GM21423 (cell line): ENCODE results near the gene PTPRN2.

Experiments
- ATAC-seq: cut with Tn5 transposase; IDR thresholded peaks from one replicate; pipeline ENCODE4 v1.9.1; 2021; ENCODE audit warnings: mild to moderate bottlenecking, moderate library complexity; ENCODE audit not compliant: unreplicated experiment

The PTPRN2 gene

GRCh38 chr7:157978766-157979165, 608.9 kb downstream of the PTPRN2 start:
- ATAC-seq = no peak

- no peak for ATAC-seq
Measured at GRCh38 chr7:157977717-157978496, 609.7 kb downstream of the PTPRN2 start.

DNA sequence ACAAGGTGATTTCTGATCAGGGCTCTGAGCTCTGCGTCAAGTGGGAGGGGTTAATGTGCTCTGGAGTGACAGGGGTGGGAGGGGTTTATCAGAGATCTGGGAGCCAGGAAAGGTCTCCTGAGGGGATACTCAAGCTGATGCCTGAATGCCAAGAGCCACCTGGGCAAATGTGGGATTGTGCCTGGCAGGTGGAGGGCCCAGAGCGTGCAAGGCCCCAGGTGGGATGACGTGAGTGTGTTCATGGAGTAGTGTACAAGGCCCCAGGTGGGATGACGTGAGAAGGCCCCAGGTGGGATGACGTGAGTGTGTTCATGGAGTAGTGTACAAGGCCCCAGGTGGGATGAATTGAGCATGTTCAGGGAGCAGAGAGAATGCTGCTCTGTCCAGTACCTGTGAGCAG, 610.3 kb downstream of the PTPRN2 start:
- no peak for ATAC-seq

GRCh38 chr7:157976406-157976805, 611.2 kb downstream of the PTPRN2 start:
- no peak for ATAC-seq

- no peak for ATAC-seq
Measured at GRCh38 chr7:157975401-157976372, 611.9 kb downstream of the PTPRN2 start.

- no peak for ATAC-seq
Measured at GRCh38 chr7:157974678-157975230, 612.9 kb downstream of the PTPRN2 start.

DNA sequence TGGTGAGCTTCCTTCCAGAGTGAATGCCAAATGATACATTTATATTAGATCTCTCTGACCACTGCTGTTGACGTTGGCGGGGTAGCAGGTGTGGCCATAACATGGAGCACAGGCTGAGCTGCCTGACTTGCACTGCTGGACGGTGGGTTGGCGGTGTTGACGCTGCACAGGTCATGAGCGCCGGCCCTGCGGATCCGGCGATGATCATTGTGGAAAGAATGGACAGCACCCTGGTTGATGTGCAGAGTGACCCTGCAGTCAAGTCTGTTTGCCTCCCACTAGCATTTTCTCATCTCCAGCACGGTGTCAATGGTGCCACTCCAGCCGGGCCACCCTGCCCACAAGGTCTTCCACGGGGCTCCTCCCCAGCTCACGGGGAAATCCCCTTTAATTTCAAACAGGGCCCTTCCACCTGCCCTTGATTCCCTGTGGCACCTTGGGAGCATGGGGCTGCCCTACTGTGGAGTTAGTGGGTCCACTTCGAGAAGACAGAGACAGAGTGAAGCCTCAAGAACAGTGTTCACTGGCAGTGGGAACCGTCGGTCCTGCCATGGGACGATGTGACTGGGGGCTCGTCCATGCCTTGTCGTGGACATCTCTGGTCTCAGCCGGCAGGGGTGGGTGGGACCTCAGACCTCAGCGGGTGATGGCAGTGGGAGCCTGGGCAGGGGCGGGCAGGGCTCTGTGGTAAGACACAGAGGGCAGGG, 613.5 kb downstream of the PTPRN2 start:
- no peak for ATAC-seq

GRCh38 chr7:157972914-157973313, 614.7 kb downstream of the PTPRN2 start:
- ATAC-seq = no peak

GRCh38 chr7:157971501-157971900, 616.1 kb downstream of the PTPRN2 start:
- no peak for ATAC-seq

DNA sequence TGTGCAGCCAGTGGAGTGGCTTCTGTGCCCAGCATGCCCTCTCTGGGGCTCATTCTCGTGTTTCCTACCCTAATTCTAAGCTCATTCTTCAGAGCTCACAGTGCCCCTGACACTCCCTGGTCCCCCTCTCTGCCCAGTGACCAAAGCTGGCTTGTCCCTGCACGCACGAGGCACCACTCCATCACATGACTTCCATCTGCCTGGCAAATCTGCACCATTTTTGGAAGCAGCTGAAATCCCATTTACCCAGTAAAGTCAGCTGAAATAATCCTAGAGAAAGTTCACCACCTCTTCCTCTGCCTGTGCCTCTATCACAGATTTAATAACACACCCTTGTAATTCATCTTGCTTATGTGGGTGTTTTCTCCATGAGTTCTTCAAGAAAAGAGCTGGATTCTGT, 616.9 kb downstream of the PTPRN2 start:
- no peak for ATAC-seq

- no peak for ATAC-seq
Measured at GRCh38 chr7:157969995-157970394, 617.6 kb downstream of the PTPRN2 start.

- ATAC-seq = no peak
Measured at GRCh38 chr7:157966490-157966889, 621.1 kb downstream of the PTPRN2 start.

DNA sequence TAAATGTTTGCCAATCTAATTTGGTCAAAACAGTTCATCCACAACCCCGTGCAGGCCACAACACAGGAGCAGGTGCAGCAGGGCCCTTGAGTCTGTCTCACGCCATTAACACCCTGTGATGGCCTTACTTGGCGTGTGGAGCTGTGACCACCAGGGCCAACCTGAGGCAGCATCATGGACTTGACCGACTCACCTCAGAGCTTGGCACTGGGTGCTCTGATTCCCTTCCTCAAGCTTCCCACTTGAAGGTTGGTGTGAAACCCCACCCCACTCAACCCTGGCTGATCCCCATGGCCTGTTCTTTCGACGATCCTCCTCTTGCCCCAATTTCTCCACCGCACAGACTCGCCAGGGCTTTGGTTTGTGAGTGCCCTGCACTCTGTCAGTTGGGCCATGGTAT, 623.1 kb downstream of the PTPRN2 start:
- no peak for ATAC-seq

DNA sequence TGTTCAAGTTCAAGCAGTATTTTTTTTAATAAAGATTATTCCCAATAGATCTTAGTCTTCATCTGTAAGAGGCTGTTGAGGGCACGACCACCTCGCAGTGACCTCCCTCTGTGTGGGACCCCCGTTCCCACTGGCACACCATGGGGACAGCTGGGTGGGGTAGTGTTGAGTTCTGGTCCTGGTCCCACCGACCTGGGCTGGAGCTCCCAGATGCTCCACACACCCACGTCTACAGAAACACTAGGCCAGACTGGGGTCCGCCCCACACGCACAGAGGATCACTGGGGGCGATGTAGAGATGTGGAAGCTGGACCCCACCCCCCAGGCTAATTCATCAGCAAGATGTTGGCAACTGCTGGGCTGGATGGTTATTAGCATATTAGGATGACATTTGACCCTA, 623.6 kb downstream of the PTPRN2 start:
- ATAC-seq = no peak

GRCh38 chr7:157963526-157963925, 624.1 kb downstream of the PTPRN2 start:
- ATAC-seq = no peak

DNA sequence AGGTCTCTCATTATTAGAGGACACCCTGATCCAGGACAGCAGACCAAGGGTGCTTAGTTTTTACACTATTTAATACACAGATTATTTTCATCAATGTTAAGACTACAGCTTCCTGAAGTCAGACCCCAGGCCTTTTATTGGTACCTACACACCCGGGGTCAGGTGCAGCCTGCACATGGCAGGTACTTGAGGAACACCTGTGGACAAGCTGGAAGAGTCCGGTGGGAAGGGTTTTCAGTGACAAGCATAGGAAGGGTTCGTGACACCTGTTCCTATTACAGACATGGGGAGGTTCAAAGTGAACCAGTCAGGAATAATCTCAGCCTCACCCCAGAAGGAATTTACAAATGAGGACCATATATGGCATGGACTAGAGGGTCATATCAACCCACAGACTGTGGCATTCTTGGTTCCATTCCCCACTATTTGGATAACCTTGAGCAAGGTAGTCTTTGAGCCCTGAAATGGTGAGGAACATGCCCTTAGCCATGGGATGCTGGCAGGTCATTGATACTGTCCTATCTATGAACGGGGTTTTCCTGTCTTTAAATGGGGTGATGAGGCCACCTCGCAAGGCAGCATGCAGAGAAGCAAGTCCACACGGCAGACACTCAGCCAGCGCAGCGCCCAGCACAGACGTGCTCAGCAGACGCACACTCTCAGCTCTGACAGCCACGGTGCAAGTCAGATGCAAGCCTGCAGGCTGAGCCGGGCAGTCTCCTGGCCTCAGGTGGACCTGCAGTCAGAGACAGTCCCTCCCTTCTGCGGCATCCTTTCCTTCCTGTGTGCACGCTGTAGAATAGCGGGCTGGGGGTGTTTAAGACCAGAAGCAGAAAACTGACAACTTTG, 624.9 kb downstream of the PTPRN2 start:
- no peak for ATAC-seq

DNA sequence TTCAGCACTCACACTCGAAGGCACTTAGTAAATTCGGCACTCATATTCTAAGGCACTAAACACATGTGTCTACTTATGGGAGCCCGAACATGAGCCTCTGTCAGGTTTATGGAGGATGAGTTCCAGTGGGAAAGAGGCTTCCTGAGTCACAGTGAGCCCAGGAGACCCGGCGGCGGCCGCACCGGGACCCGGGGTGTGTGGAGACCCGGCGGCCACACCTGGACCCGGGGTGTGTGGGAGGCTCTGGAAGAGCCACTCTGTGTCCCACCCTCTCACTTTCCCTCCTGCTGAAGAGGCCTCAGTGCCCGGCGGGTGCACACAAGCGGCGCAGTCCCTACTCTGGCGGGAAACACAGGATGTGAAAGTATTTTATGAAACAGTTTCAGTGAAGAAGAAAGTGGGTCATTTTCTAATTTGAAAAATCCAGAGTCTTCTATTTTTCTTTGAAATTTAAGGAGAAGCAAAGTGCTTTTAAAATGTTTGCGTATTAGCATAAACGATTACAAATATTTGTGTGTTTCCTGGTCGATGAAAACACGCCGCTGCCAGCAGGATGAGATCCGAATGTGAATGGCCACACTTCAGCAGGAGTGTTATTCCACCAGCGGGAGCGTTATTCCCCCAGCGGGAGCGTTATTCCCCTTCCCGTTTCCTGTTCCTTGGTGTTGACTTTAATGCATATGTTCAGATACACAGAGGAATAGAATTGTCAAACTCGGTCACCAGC, 625.7 kb downstream of the PTPRN2 start:
- no peak for ATAC-seq

GRCh38 chr7:157955348-157955999, 632.1 kb downstream of the PTPRN2 start:
- ATAC-seq = no peak

- ATAC-seq = no peak
Measured at GRCh38 chr7:157954901-157955300, 632.7 kb downstream of the PTPRN2 start.
